HG03520 (cell line): ENCODE measurements around the gene SGMS1.
A peak's percentile ranks its signal among the peaks of the same experiment; 100 is the strongest.
"Not testable (repeated sequence)": the region's sequence is repeated elsewhere in the genome, so short reads cannot be mapped to it uniquely, and the experiment has no call there.

ENCODE experiments used
- ATAC-seq: cut with Tn5 transposase; IDR thresholded peaks from one replicate; pipeline ENCODE4 v1.9.1; 2021; ENCODE audit warnings: mild to moderate bottlenecking, moderate library complexity; ENCODE audit not compliant: unreplicated experiment

SGMS1 gene

DNA sequence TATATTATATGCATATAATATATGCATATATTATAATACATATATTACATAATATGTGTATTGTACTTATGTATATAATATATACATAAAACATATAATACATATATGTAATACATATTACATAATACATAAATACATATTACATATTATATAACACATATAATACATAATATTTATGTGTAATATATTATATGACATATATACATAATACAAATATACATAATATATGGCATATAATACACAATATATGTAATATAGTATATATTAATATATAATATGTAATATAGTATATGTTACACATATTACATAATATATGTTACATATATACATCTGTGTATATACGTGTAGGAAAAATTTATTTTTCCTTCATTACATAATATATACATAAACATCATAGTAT lies 63.4 kb downstream of the SGMS1 start:
- no peak for ATAC-seq

DNA sequence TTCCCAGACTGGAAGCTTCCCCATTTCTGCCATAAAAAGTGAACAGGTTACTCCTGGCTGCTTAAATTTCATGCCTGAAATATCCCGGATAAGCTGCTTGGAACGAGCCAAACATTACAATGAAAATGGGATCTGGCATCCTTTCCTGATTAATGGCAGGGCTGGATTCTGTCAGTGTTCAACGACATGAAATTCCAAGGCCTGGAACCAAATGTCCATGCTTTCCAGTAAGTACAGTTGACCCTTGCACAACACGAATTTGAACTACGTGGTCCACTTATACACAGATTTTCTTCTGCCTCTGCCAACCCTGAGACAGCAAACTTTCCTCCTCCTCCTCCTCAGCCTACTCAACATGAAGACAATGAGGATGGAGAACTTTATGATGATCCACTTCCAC lies 65.4 kb downstream of the SGMS1 start:
- no peak for ATAC-seq

DNA sequence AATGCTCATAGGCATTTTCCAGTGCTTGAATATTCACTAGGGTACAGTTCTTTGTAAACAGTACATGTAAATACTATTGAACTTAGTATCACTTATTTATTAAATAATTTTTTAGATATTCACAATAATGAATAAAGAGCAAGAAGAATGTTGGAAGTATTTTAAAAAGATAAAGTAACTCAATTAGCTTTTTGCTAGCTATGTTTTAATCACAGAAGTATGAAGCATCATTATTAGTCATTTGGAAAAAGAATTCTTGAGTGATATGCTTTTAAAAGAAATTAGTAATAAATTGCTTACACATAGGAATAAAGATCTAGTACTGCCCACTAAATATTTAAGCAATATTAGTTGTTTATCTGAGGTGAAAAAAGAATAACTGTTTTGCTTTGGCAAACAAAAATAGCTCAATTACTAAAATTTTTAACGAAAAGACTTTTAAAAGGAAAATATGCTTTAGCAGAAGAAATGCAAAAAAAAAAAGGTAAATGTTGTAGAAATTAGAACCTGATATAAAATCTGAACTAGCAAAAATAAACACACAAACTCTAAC lies 66.5 kb downstream of the SGMS1 start:
- ATAC-seq: no peak

DNA sequence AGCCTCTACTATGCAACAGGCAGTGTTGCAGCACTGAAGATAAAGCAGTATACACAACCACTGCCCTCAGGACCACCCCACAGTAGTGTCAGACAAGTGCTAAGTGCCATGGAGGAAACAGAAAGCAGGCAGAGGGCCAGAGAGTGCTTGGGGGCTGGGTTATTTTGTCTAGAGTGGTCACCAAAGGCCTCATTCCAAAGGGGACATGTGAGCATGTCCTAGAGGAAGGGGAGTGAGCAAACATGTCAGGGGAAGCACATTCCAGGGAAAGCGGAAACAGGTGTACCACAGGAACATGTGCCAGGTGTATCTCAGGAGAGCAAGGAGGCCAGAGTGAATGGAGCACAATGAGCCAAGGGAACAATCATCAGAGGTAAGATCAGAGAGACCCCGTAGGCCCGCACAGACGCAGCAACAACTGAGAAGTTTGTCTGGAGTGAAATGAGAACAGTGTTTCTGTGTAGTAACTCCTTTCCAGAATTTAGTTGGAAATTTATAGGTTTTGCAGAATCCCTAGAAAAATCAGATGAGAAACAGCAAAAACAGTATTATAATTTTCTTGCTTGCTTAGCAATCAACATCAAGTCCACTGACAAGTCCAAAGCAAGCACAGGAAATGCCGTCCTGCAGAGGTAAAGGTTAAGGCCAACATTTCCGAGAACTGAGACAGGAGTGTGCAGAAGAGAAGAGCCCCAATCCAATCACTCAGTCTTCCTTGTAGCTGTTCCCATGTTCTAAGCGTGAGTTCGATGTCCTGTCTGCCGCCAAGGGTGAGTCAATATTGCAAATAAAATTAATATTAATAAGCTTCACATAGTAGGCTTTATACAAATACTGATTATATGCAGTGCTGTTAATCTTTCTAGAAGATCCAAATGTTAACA lies 67.3 kb downstream of the SGMS1 start:
- ATAC-seq: no peak

DNA sequence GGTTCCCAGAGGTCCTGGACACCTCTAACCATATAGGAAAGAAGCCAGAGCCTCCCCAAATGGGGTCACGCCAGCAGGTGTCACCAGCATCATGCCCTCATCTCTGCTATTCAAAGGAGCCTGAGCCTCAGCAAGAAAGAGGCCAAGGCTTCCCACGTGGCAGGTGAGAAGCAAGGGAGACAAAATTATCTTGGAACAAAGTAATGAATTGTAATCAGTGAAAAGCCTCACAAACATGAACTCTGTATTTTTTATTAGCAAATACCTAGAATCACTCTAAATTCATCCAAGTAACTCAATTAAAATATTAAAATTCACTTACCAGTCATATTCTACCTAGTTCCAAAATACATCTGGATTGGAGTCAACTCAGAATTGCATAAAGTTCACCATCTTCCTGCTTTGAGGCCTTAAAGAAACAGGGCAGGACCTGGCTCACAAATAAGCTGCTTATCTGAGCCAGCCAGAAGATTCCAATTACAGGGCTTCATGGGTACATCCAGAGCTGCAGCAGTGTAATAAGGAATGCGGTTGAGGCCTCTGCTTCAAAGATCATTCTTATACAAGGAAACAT lies 68.7 kb downstream of the SGMS1 start:
- no peak for ATAC-seq

DNA sequence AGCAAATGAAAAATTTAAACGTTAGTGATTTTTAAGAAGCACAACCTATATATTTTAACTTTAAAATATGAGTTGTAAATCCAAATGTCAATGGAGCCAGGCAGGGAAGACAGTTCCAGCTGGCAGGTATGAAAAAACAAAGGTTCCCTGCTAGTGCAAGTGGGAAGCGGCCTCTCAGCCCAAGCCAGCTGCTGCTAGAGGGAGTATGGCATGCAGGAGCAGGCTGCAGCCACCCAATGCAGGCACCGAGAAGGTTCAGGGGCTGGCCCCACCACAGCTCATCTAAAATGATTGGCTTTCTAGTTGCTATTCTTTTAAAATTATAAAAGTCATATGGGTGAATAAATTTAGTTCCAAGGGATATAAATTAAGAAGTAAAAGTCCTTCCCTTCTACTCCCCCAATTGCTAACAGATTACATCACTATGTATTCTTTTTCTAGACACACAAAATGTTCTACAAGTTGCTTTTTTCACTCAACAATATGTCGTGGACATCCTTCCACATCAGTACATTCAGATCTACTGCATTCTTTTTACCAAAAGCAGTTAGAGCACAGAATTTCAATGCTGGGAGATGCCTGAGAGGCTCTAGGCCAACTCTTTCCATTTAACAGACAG lies 69.3 kb downstream of the SGMS1 start:
- no peak for ATAC-seq

DNA sequence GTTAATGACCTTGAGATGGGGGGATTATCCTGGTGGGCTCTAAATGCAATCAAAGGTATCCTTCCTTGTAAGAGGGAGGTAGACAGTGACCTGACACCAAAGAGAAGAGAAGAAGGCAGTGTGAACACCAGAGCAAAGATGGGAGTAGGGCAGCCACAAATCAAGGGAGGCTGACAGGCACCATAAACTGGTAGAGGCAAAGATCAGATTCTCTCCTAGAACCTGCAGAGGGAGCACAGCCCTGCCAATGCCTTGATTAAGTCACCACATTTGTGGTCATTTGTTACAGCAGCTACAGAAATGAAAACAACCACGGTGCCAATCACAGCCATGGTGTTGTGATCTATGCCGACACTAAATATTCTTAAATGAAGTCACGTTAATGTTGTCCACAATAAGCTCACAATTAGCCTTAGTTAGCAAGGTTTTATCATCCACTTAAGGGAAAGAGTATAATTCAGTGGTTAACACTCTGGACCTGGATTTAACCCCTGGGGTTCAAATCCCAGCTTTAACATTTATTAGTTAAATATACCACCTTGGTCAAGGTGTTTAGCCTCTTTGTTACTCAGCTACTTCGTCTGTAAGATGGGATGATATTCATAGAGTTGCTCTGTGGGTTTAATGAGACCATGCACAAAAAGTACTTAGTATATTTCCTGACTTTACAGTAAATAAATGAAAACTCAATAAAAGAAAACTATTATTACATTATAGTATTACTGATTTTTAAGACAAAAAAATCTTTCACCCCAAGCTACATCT lies 70.8 kb downstream of the SGMS1 start:
- ATAC-seq: peak; percentile 63

DNA sequence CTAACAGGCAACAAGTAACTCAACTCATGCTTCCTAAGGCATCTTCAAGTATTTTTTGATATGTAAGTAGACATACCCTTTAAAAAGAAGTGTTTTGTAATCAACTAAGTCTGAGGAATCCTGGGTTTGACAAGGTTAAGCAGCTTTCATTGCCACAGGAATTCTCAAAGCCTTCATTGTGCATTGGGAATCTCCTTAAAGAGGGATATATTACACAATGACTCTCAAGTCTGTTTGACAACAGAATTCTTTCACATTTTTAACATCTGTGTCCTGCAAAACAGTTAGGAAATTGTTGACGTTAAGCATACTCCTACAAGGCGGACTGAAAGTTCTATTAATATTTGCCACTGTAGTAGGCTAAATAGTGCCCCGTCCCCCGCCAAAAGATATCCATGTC lies 71.4 kb downstream of the SGMS1 start:
- no peak for ATAC-seq

DNA sequence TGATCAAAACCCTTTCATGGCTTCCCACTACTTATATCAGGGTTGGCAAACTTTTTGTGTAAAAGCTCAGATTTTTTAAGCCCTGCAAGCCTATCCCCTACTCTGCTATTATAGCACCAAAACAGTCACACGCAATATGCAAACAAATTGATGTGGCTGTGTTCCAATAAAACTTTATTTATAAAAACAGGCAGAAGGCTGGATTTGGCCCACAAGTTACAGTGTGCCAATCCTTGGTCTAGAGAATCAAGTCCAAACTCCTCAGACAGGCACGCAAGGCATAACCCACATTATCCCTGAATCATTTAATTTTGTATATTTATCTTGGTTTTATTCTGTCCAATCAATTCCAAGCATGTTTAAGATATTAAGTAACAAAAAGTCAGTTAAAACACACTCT lies 71.9 kb downstream of the SGMS1 start:
- no peak for ATAC-seq

DNA sequence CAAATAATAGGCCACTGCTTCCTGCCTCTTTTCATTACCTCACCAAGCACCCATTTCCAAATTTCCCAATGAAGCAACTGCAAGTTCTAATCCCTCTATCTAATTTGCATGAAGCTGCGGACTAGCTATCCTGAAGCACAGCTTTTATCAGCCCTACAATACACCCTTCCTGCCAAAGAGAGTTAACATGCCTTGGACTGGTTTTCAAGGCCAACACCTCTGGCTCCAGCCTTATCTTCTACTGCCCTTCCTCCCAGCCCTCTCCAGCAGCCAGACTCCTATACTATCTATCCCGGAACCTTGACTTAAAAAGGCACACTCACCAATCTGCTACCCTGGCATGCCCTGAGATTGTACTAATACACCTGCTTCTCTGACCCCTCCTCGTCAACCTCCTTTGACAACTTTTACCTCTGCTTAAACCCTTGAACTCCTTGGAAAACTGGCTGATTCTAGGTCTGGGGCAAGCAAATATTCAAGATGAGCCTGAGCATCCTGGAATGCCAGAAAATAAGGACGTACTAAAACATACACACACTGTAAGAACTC lies 73.4 kb downstream of the SGMS1 start:
- no peak for ATAC-seq

DNA sequence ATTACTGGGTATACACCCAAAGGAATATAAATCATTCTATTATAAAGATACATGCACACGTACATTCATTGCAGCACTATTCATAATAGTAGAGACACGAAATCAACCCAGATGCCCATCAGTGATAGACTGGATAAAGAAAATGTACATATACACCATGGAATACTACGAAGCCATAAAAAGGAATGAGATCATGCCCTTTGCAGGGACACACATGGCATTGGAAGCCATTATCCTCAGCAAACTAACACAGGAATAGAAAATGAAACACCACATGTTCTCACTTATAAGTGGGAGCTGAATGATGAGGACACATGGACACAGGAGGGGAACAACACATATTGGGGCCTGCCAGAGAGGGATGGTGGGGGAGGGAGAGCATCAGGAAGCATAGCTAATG lies 74.6 kb downstream of the SGMS1 start:
- not testable (repeated sequence) for ATAC-seq

DNA sequence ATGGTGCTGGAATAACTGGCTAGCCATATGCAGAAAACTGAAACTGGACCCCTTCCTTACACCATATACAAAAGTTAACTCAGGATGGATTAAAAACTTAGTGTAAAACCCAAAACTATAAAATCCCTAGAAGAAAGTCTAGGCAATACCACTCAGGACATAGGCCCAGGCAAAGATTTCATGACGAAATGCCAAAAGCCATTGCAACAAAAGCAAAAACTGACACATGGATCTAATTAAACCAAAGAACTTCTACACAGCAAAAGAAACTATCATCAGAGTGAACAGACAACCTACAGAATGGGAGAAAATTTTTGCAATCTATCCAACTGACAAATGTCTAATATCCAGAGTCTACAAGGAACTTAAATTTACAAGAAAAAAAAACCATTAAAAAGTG lies 75.3 kb downstream of the SGMS1 start:
- not testable (repeated sequence) for ATAC-seq

DNA sequence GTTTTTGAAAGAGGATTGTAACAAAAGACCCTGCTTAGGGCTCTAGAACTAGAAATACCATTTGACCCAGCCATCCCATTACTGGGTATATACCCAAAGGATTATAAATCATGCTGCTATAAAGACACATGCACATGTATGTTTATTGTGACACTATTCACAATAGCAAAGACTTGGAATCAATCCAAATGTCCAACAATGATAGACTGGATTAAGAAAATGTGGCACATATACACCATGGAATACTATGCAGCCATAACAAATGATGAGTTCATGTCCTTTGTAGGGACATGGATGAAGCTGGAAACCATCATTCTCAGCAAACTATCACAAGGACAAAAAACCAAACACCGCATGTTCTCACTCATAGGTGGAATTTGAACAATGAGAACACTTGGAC lies 77.5 kb downstream of the SGMS1 start:
- not testable (repeated sequence) for ATAC-seq

DNA sequence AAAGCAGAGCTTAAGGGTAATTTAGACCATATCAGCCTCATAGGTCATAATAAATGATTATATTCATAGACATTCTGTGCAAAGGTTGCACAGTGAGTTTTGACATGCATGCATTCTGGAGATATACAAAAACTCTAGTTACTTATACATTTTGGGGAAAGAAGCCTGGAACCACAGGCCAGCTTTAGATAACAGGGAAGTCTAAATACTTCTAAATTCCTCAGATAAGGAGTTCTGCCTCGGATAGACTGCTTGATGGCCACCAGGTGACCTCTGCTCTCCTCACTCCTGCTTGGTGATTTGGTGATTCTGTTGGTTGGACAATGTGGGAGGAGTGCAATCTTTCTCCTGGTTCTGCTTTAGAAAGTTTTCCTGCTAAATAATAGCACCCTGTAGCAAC lies 77.9 kb downstream of the SGMS1 start:
- no peak for ATAC-seq

DNA sequence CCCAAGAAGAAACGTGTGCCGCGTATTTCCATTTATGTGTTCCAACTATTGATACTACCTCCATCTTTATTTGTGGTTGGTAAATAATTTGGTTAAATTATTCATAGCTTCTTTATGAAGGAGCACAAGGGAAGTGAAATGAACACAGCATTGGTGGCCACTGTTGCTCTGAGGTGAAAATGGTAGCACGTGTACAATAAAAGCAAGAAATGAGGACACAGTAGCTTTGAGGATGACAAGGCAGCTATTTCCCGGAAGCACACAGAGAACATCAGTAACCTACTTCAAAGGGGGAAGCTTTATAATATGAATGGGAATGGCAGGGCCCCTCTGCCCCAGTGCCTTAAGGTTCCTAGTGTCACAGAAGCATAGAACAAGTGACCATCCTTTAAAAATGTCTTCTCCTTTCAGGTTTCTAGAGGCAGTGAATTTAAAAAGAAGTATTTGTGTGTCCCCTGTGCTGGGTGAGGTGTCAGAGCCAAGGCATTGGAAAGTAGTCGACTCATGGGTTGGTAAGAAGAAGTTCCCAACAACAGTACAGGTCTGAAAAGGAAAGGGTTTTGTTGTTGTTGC lies 78.8 kb downstream of the SGMS1 start:
- ATAC-seq: no peak

DNA sequence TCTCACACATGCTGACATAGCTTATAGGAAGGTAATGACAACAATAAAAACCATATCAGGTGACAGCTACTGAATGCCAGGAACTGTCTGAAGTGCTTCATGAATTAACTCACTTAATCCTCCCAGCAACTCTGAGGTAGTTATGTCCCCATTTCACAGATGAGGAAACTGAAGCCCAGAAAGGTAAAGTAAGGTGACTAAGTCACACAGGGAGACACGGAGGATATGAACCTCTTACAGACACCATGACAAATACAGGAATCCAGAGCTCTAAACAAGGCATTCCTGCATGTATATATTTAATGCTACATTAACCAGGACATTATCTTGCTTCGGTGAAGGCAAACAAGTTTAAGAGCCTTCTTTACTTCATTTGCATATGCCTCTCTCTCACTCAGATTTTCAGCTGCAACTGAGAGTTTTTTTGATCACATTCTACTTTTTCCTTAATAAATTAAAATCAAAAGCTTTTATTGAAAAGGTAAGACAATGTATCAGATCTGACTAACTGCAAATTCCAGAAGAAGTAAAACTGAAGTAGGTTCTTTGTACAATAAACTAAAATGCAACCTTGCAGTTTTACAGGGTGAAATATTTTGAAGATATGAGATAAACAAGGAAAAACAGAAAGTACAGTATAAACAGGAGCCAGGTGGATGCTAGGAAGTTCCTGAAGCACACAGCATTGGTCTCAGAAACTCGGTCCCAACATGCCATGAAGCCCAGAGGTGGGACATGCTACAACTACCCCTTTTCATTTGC lies 79.5 kb downstream of the SGMS1 start:
- no peak for ATAC-seq

DNA sequence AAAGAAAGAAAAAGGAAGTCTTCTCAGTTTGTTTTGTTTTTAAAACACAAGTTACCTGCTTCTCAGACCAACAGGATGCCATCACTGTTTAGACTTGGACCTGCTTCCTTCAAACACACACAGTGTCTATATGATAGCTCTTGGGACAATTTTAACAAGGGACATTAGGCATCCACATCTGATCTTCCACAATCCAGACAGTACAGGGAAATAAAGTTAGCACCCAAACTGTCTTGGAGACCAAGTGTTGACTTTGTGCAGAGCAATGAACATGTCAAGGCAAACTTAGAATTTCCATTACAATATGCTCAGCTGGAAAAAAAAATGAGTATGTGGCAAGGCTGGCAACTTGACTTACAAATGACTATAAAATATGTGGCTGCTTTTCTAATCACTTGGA lies 80.9 kb downstream of the SGMS1 start:
- ATAC-seq: no peak

DNA sequence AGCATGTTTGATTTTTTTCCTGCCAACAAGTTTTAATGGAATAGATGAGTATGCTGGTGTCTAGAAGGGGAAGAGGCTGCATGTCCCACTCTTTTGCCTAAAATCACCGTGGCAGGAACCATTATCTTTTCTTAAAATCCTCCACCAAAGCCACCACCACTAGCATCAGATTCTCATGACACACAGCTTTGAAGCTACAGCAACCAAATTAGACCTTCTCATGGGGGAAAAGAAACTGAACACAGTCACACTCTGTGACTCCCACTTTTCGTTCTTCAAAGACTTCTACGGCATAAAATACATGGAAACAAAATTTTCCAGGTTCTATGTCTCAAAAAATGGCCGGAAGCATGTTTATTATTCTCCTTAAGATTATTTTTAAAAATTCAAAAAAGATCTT lies 81.8 kb downstream of the SGMS1 start:
- ATAC-seq: no peak

DNA sequence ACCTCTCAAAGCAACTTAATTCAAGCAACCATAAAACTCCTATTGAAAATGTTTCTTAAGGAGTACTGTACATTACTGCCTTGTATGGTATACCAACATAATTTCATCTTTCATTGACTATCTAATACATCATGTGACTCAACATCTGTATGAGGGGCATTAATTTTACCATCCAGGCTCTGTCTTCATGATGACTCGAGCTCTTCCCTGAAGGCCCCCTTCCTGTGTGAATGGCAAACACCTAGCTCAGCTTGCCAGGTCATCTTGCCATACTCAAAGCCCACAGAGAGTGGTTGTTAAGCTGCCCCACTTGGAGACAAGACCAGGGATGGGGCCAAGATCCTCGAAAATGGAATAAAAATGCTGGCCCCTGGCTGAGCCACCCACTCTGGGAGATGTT lies 82.4 kb downstream of the SGMS1 start:
- no peak for ATAC-seq

DNA sequence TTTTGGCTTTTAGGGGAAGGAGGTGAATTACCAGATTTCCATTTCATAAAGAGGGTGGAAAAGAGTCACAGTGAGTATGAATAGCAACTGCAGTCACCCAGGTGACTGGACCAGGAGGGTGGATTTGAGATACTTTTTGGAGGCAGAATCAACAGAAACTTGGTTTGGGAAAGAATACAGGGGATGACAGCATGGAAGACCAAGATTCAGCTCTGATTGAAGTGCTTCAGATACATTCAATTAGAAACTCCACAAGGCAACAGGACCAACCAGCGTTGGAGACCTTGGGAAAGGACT lies 83.0 kb downstream of the SGMS1 start:
- ATAC-seq: peak; percentile 4
